LNCaP clone FGC (cell line): ENCODE results near the gene HSBP1L1.

Source experiments
- DNase-seq: peaks from one replicate; pipeline ENCODE4 v3.0.0-alpha.2; 2011; ENCODE audit warnings: low read depth
- H3K4me3 ChIP-seq: 2 replicates; pipeline ENCODE4 v1.5.1; 2011; ENCODE audit warnings: mild to moderate bottlenecking, low read depth, low read length, control low read depth
- TF ChIP-seq, protein P1 (sequence below): IDR thresholded peaks from 2 replicates; pipeline ENCODE4 v1.5.1; 2012; ENCODE audit warnings: mild to moderate bottlenecking; ENCODE audit not compliant: control insufficient read depth, insufficient read depth; ENCODE audit errors: extremely low read depth

Gene HSBP1L1

GRCh38 chr18:79962835-79963657 is 1.4 kb upstream of the HSBP1L1 start:
- DNase-seq, result no peak
- H3K4me3 ChIP-seq, result no peak overlapping the region
- TF ChIP-seq, protein P1, sequence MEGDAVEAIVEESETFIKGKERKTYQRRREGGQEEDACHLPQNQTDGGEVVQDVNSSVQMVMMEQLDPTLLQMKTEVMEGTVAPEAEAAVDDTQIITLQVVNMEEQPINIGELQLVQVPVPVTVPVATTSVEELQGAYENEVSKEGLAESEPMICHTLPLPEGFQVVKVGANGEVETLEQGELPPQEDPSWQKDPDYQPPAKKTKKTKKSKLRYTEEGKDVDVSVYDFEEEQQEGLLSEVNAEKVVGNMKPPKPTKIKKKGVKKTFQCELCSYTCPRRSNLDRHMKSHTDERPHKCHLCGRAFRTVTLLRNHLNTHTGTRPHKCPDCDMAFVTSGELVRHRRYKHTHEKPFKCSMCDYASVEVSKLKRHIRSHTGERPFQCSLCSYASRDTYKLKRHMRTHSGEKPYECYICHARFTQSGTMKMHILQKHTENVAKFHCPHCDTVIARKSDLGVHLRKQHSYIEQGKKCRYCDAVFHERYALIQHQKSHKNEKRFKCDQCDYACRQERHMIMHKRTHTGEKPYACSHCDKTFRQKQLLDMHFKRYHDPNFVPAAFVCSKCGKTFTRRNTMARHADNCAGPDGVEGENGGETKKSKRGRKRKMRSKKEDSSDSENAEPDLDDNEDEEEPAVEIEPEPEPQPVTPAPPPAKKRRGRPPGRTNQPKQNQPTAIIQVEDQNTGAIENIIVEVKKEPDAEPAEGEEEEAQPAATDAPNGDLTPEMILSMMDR, result no peak

DNA sequence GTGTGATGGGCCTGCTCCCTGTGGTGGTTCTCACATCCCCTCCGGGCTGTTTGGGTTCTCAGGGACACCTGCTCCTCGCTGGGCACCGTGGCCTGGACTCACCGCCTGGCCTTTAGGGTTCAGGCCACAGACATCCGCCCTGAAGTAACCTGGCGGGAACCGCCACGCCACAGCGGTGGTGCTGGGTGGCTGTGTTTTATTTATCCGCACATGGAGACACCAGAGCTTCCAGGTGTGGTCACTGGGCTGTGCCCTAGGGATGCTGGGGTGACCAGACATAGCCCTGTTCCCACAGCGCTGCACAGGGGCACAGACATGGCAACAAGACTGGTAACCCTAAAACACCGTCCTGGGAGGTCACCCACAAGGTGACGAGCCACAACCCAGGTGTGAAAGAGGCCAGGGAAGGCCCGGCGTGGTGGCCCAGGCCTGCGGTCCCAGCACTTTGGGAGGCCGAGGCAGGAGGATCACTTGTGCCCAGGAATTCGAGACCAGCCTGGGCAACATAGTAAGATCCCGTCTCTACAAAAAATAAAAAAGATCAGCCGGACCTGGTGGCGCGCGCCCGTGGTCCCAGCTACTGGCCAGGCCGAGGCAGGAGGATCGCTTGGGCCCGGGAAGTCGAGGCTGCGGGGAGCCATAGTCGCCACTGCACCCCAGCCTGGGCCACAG is 649 bp upstream of the HSBP1L1 start:
- H3K4me3 ChIP-seq, result peak overlapping the region; percentile 85
- TF ChIP-seq, protein P1, result no peak
- DNase-seq, result no peak

DNA sequence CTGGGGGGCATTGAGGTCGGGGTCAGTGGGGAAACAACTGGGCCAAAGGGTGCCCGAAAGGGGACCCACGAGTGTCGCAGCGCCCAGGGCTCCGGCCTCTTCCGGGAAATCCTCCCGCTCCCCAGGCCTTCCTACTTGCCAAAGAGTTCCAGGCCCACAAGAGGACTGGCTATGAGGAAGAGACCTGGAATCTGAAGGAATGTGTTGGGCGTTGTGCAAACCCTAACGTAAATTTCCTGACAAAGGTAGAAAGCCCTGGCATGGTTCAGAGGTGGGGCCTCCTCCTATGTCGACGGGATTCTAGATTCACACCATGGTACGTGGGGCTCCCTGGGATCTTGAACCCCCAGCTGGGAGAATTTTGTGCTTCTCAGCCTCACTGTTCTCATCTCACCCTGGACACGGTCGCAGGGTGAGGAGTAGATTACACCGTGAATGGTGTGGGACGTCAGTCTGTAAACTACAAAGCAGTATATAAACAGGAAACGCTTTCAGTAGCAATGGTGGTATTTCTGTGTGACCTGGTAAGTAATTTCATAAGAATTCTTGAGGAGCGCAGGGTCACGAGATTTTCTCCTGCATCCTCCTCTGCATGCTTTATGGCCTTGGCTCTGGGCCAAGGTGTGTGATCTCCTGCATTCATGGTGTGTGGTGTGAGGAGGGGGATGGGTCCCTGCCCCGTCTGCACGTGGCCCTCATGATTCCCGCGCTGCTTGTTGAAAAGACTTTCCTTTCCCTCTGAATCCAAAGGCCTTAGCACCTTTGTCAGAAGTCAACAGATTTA is 868 bp downstream of the HSBP1L1 start:
- H3K4me3 ChIP-seq, result peak overlapping the region; percentile 85
- no peak for DNase-seq

DNA sequence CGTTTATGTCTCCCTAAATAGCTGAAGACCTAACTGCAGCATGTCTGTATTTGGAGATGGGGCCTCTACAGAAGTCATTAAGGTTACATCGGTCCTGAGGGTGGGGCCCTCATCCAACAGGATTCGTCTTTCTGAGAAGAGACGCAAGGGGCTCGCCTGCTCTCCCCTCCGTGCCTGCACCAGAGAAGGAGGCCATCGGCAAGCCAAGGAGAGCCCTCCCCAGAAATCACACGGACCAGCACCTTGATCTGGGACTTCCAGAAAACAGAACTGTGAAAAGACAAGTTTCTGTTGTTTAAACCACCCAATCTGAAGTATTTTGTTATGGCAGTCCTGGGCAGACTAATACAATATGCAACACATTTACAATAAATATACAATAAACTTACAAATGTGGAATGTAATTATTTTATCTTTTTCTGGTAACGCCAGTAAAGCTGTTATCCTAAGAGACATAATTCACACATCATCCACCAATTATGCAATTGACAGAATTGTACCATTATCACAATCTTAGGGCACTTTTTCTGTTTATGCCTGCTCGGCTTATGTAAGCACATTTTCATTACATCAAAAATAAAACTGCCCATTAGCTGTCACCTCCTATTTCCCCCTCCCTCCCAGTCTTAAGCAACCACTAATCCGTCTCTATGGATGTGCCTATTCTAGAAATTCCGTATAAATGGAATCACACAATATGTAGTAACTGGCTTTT is 6.1 kb downstream of the HSBP1L1 start:
- no peak overlapping the region for H3K4me3 ChIP-seq
- DNase-seq, result no peak
- TF ChIP-seq, protein P1, result no peak

More for the DNA sequence above, 868 bp downstream of the HSBP1L1 start:
- TF ChIP-seq, protein P1, result no peak

DNA sequence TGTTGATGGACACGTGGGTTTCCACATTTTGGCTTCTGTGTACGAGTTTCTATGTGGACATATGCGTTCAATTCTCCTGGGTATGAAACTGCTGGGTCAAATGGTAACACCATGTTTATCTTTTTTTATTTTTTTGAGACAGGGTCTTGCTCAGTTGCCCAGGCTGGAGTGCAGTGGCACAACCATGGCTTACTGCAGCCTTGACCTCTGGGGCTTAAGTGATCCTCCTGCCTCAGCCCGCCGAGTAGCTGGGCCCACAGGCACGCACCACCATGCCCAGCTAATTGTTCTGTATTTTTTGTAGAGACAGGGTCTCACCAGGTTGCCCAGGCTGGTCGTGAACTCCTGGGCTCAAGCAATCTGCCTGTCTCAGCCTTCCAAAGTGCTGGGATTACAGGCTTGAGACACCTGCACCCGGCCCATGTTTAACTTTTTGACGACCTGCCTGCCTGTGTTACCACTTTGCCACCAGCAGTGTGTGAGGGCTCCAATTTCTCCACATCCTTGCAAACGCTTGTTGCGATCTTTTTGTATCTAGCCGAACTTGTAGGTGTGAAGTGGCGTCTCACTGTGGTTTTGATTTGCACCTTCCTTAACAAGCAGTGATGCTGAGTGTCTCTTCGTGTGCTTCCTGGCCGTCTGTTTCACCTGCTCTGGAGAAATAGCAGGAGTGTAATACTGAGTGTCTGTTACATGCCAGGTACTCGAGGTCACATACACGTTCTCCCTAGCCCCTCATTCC is 6.9 kb downstream of the HSBP1L1 start:
- no peak for DNase-seq
- TF ChIP-seq, protein P1, result no peak
- H3K4me3 ChIP-seq, result no peak overlapping the region

DNA sequence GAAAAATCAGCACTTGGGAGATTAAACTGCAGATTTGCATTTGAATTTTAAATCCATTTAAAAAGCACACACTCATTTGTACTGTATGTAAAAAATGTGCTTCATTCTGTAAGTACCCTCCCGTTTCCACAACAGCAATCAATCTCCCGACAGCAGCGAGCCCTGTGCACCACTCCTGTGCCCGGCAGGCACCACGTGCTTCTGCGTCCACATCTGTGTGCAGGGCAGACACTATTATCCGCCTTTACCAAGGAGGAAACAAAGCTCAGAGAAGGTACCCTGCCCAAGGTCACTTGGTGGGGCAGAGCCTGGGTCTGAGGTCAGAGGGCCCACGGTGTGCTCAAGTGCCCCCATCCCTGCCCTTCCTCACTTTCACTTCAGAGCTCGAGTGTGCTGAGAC is 7.5 kb downstream of the HSBP1L1 start:
- DNase-seq, result no peak
- TF ChIP-seq, protein P1, result no peak
- no peak overlapping the region for H3K4me3 ChIP-seq
